Prostate gland (tissue), 2 donors: Measurements from ENCODE around the gene FGD5.

Source experiments
- POLR2A ChIP-seq: fragments of 450-650 bp; IDR thresholded peaks from one replicate; pipeline ENCODE4 v1.6.1; 2016; ENCODE audit warnings: antibody characterized with exemption, mild to moderate bottlenecking
- TF ChIP-seq, protein P1 (sequence below), 4 experiments: fragments of 200-600 bp in 2 of 4; fragments of 450-650 bp in 2 of 4; sonication (generic) in 2 of 4; IDR thresholded peaks; 1 replicate in 3 of 4; 2 replicates in 1 of 4; pipeline ENCODE4 v1.5.1; 2016 to 2019; ENCODE audit warnings: antibody characterized with exemption in 4 of 4, mild to moderate bottlenecking in 2 of 4, moderate library complexity in 2 of 4

GRCh38 chr3:14810801-14811661, 7.7 kb upstream of the FGD5 start:
- TF ChIP-seq, protein P1, sequence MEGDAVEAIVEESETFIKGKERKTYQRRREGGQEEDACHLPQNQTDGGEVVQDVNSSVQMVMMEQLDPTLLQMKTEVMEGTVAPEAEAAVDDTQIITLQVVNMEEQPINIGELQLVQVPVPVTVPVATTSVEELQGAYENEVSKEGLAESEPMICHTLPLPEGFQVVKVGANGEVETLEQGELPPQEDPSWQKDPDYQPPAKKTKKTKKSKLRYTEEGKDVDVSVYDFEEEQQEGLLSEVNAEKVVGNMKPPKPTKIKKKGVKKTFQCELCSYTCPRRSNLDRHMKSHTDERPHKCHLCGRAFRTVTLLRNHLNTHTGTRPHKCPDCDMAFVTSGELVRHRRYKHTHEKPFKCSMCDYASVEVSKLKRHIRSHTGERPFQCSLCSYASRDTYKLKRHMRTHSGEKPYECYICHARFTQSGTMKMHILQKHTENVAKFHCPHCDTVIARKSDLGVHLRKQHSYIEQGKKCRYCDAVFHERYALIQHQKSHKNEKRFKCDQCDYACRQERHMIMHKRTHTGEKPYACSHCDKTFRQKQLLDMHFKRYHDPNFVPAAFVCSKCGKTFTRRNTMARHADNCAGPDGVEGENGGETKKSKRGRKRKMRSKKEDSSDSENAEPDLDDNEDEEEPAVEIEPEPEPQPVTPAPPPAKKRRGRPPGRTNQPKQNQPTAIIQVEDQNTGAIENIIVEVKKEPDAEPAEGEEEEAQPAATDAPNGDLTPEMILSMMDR (IDR thresholded peaks at IDR 0.05), result no peak
- no peak for TF ChIP-seq POLR2A
